ENCODE results near the gene ATF5.

The ATF5 gene

DNA sequence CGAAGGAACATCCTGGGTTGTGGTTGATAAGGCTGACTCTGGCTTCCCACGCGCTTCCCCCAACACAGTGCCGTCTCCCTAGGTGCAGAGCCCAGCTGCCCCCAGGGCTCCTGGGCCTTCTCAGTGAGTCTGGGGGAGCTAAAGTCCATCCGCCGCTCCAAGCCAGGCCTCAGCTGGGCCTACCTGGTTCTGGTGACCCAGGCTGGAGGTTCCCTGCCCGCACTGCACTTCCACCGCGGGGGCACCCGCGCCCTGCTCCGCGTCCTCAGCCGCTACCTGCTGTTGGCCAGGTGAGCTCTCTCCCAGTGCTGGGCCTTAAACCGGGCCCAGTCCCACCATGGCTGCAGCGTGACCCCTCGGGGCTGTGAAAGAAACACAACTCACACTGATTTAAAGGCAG is 47.8 kb upstream of the ATF5 start:
- TF ChIP-seq, protein P1, sequence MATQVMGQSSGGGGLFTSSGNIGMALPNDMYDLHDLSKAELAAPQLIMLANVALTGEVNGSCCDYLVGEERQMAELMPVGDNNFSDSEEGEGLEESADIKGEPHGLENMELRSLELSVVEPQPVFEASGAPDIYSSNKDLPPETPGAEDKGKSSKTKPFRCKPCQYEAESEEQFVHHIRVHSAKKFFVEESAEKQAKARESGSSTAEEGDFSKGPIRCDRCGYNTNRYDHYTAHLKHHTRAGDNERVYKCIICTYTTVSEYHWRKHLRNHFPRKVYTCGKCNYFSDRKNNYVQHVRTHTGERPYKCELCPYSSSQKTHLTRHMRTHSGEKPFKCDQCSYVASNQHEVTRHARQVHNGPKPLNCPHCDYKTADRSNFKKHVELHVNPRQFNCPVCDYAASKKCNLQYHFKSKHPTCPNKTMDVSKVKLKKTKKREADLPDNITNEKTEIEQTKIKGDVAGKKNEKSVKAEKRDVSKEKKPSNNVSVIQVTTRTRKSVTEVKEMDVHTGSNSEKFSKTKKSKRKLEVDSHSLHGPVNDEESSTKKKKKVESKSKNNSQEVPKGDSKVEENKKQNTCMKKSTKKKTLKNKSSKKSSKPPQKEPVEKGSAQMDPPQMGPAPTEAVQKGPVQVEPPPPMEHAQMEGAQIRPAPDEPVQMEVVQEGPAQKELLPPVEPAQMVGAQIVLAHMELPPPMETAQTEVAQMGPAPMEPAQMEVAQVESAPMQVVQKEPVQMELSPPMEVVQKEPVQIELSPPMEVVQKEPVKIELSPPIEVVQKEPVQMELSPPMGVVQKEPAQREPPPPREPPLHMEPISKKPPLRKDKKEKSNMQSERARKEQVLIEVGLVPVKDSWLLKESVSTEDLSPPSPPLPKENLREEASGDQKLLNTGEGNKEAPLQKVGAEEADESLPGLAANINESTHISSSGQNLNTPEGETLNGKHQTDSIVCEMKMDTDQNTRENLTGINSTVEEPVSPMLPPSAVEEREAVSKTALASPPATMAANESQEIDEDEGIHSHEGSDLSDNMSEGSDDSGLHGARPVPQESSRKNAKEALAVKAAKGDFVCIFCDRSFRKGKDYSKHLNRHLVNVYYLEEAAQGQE (IDR thresholded peaks at IDR 0.05; ENCODE audit: insufficient replicate concordance, low read depth) = no peak
- TF ChIP-seq SPI1 (IDR thresholded peaks at IDR 0.05; ENCODE audit: borderline replicate concordance, low read depth) = no peak
- TF ChIP-seq, protein P2, sequence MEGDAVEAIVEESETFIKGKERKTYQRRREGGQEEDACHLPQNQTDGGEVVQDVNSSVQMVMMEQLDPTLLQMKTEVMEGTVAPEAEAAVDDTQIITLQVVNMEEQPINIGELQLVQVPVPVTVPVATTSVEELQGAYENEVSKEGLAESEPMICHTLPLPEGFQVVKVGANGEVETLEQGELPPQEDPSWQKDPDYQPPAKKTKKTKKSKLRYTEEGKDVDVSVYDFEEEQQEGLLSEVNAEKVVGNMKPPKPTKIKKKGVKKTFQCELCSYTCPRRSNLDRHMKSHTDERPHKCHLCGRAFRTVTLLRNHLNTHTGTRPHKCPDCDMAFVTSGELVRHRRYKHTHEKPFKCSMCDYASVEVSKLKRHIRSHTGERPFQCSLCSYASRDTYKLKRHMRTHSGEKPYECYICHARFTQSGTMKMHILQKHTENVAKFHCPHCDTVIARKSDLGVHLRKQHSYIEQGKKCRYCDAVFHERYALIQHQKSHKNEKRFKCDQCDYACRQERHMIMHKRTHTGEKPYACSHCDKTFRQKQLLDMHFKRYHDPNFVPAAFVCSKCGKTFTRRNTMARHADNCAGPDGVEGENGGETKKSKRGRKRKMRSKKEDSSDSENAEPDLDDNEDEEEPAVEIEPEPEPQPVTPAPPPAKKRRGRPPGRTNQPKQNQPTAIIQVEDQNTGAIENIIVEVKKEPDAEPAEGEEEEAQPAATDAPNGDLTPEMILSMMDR (IDR thresholded peaks at IDR 0.05; ENCODE audit: insufficient read depth, low read length) = no peak
- TF ChIP-seq GABPA (IDR thresholded peaks at IDR 0.05; ENCODE audit: low read depth) = no peak
- TF ChIP-seq POLR2AphosphoS5 (IDR thresholded peaks at IDR 0.05; ENCODE audit: low read depth) = no peak

DNA sequence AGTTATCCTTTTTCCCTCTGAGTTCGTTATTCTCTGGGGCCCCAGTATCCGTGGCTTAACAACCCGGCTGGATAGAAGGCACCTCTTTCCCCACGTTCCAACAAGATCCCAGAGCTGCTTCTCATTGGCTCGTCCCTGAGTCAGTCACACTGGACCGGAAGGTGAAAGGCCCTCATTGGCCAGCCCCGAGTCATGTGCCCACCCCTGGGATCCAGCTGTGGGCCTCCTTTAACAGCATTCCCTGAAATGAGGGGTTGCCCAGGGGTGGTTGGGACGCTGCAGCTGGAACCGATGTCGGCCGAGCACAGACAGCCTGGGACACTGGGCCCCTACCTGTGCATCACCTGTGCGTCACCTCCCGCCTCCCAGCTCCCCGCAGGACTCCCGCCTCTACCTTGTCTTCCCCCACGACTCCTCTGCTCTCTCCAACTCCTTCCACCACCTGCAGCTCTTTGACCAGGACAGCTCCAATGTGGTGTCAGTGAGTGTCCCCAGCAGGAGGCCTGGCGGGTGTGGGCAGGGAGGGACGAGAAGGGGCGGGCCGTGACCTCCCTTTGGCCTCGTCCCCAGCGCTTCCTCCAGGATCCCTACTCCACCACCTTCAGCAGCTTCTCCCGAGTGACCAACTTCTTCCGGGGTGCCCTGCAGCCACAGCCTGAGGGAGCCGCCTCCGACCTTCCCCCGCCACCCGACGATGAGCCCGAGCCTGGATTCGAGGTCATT is 47.2 kb upstream of the ATF5 start:
- no peak overlapping the region for H3K4me3 ChIP-seq (replicated peaks; ENCODE audit: insufficient read depth, low read length)
- H3K27ac ChIP-seq (replicated peaks) = no peak overlapping the region
- H3K27me3 ChIP-seq (ENCODE audit: insufficient read depth, poor library complexity, severe bottlenecking) = no peaks in the 10 kb centered on the region
- TF ChIP-seq, protein P1 (IDR thresholded peaks at IDR 0.05; ENCODE audit: insufficient replicate concordance, low read depth) = no peak
- TF ChIP-seq, protein P2 (IDR thresholded peaks at IDR 0.05; ENCODE audit: insufficient read depth, low read length) = no peak
- TF ChIP-seq GABPA (IDR thresholded peaks at IDR 0.05; ENCODE audit: low read depth) (no peak), POLR2AphosphoS5 (IDR thresholded peaks at IDR 0.05; ENCODE audit: low read depth) (no peak), SPI1 (IDR thresholded peaks at IDR 0.05; ENCODE audit: borderline replicate concordance, low read depth) (no peak)
- DNase-seq (ENCODE audit: low read depth in 1 of 2, low spot score in 1 of 2) = no peak

More for the DNA sequence above, 47.8 kb upstream of the ATF5 start:
- Histone ChIP-seq H3K27me3 (ENCODE audit: insufficient read depth, poor library complexity, severe bottlenecking) (no peaks in the 10 kb centered on the region), H3K4me3 (replicated peaks; ENCODE audit: insufficient read depth, low read length) (no peak overlapping the region), H3K27ac (replicated peaks) (no peak overlapping the region)
- DNase-seq (ENCODE audit: low read depth in 1 of 2, low spot score in 1 of 2) = no peak

DNA sequence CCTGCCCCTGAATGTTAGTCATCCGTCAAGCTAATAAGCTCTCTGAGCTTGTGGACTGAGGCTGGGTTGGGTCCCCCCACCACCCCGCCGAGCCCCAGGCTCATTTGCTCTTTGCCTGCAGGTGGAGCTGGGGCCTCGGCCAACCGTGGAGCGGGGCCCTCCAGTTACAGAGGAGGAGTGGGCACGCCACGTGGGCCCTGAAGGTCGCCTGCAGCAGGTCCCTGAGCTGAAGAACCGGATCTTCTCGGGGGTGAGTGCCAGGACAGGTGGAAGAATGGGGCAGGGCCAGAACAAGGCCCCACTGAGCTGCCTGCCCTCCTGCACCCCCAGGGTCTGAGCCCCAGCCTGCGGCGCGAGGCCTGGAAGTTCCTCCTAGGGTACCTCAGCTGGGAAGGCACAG is 46.4 kb upstream of the ATF5 start:
- Histone ChIP-seq H3K27me3 (ENCODE audit: insufficient read depth, poor library complexity, severe bottlenecking) (no peaks in the 10 kb centered on the region), H3K4me3 (replicated peaks; ENCODE audit: insufficient read depth, low read length) (no peak overlapping the region), H3K27ac (replicated peaks) (no peak overlapping the region)
- no peak for TF ChIP-seq POLR2AphosphoS5 (IDR thresholded peaks at IDR 0.05; ENCODE audit: low read depth)
- TF ChIP-seq, protein P2 (IDR thresholded peaks at IDR 0.05; ENCODE audit: insufficient read depth, low read length) = no peak
- TF ChIP-seq, protein P1 (IDR thresholded peaks at IDR 0.05; ENCODE audit: insufficient replicate concordance, low read depth) = no peak
- no peak for TF ChIP-seq SPI1 (IDR thresholded peaks at IDR 0.05; ENCODE audit: borderline replicate concordance, low read depth)
- no peak for DNase-seq (ENCODE audit: low read depth in 1 of 2, low spot score in 1 of 2)

All from HL-60 (cell line).